ENCODE data around the gene CLDN12.
"Not testable (repeated sequence)": the region's sequence is repeated elsewhere in the genome, so short reads cannot be mapped to it uniquely, and the experiment has no call there.

Gene CLDN12

DNA sequence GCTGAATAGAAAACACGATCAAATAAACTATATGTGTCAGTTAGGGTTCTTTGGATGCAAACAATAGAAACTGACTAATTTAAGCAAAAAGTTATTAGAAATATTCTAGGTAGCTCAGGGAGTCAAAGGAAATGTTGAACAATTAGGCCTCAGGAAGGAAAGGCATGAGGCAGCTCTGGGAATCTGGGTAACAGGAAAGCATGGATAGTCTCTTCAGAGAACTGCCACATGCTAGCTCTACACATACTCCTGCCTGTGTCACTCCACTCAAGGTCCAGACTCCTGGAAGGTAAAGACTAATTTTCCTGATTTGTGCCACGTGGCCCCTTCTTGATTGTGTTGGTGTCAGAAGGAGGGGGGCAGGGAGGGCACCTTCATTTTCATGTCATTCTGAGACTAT, 42.4 kb downstream of the CLDN12 start:
- no peak for DNase-seq

DNA sequence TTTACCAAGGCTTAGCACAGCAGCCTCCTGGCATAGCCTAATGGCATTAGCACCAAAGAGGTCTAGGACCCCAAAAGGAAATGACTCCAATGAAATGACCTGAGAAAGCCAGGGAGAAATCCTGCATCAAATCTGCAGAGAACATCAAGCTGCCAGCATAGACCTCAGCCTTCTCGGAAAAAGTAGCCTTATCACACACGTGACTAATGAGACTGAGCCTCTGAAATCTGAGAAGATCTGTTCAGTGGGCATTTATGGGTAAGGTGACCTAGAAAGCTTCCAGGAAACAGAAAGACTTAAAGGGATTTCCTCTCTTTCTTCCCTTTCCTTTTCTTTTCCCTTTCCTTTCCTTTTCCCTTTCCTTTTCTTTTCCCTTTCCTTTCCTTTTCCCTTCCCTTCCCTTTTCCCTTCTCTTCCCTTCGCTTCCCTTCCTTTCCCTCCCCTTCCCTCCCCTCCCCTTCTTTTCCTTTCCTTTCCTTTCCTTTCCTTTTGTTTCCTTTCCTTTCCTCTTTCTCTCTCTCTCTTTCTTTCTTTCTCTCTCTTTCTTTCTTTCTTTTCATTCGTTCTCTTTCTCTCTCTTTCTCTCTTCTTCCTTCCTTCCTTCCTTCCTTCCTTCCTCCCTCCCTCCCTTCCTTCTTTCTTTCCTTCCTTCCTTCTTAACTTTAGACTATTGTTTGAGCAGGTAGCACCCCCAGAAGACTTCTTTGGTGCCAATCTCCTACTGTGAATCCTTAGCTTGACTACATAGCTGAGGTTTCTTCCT, 43.1 kb downstream of the CLDN12 start:
- DNase-seq, result no peak

DNA sequence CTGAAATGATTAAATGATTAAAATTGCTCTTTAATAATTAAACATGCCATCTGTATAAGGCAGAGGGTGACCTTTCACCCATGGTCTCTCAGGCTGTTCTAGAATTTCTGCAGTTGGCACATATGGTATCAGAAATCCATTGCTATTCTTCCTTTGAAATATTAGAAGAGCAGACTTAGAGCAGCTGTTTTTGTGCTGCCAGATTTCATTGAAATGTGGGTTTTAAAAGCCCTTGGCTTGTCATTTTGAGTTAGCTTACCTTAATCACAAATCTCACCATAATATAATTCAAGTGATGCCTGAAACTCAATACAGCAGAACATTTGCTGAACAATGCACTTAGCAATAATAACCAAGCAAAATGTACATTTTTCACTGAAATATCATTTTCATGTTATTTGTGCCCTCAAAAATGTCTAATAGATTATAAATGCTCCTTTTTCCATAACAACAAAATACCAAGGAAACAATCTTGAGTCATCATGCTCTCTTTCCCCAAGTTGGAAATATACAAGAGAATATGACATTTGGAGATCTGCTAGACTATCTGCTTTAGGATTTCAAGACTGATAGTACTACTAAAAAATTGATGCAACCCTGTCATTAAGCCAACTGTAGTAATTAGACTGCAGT, 50.1 kb downstream of the CLDN12 start:
- no peak for DNase-seq

DNA sequence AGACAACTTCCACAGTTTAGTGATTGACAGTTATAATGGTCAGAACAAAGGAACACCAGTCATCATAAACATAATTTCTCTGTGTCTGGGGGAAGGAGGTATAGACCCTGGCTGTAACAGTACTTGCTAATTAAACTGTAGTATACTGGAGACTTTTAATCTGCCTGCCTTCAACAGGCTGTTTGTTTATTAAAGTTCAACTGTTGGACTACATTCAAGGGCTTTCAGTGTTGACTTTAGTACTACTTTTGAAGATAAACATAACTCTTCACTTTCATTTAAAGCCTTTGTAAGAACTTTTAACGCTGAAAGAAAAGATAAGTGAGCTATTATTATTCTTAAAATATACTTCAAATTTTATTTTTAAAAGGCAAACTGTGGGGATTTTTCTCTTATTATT, 50.7 kb downstream of the CLDN12 start:
- no peak for DNase-seq

DNA sequence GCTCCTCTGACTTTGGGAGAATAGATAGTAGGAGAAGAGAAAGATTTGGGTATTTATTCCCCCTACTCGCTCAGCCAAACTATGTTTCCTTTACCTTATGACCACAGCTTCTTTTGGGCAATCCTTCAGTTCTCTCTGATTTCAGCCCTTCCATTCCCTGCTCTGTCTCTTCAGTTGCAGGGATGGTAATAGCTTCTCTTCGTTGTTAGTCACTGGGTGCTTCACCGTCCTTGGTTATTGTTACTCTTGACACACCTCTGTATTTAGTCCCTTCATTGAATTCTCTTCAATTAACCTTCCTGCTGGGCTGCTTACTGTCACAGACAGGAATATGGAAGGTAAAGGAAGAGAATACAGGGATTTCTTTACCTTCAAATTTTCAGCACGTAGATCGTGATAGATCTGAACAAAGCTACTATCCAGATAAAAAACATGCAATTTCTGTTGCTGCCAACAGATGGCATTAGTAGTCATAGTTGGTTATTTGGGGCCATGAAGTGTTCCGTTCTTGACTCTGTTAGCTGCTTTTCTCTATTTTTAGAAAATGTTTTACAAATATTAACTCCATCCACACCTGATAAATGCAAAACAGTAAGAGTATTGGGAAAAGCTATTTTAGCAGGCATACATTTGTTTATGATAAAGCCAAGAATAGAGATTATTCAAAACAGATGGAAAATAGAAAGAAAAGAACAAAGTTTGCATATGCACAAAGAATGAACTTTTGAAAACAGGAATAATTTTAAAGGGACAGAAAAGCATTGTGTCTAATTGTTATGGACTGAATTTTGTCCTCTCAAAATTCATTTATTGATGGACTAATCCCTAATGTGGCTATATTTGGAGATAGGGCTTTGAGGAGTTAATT, 52.1 kb downstream of the CLDN12 start:
- DNase-seq, result no peak

DNA sequence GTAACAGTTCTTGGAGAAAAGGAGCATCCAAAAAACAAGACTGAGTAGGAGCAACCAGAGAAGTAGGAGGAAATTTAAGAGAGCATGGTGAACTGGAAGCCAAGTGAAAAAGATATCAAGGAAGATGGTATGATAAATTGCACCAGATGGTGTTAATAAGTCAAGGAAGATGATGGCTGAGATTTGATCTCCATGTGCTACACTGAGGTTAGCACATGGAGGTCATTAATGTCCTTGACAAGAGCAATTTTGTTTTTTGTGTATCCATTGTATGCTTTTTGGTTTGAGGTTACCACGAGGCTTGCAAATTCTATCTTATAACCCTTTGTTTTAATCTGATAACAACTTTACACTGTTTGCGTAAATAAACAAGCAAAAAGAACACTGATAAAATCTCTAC, 54.8 kb downstream of the CLDN12 start:
- DNase-seq, result no peak

DNA sequence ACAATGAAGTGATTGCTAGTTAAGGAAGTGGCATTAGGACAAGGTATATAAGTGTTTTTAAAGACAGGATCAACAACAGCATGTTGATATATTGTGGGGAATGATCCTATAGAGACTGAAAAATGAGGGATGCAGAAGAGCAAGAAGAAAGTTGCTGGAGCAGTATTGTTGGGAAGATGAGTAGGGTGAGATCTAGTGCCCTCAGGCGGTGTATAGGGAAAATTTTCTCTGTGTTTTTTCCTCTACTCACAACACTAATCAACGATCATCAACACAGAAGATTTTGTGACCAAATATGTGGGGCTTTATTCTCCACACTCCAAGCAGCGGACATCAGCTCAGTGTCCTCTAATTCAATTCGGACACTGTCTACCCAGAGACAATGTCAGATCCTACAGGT, 56.6 kb downstream of the CLDN12 start:
- no peak for DNase-seq

DNA sequence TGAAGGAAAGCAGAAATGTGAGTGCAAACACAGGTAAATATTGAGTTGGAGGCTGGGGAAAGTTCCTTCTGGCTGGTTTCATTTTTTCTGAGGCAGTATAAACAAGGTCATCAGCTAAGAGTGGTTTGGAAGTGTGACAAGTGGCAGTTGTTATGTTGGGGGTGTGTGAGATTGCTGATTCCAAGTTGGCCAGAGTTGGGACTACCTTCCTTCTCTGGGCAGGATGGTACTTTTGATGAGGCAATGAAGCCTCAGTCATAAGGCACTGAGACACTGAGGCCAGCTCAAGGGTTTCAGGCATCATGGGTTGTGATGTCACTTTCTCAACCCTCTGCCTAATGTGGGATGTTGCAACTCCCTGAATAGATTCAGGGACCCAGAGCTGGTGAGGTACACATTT, 58.0 kb downstream of the CLDN12 start:
- no peak for DNase-seq

DNA sequence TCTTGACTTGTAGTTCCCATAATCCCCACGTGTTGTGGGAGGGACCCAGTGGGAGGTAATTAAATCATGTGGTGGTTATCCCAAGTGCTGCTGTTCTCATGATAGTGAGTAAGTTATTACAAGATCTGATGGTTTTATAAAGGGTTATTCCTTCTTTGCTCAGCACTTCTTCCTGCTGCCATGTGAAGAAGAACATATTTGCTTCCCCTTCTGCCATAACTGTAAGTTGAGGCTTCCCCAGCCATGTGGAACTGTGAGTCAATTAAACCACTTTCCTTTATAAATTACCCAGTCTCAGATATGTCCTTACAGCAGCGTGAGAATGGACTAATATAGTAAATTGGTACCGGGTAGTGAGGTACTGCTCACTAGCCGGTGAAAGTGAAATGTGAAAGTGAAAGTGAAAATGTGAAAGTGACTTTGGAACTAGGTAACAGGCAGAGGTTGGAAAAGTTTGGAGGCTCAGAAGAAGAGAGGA, 59.9 kb downstream of the CLDN12 start:
- not testable (repeated sequence) for DNase-seq
